HG02588 (cell line): ENCODE results near the gene MORC3.
A peak's percentile ranks its signal among the peaks of the same experiment; 100 is the strongest.
"Not testable (repeated sequence)": the region's sequence is repeated elsewhere in the genome, so short reads cannot be mapped to it uniquely, and the experiment has no call there.

Source experiments
- ATAC-seq: cut with Tn5 transposase; IDR thresholded peaks from one replicate; pipeline ENCODE4 v1.9.1; 2021; ENCODE audit warnings: mild to moderate bottlenecking, moderate library complexity; ENCODE audit not compliant: unreplicated experiment

MORC3 gene, protein sequence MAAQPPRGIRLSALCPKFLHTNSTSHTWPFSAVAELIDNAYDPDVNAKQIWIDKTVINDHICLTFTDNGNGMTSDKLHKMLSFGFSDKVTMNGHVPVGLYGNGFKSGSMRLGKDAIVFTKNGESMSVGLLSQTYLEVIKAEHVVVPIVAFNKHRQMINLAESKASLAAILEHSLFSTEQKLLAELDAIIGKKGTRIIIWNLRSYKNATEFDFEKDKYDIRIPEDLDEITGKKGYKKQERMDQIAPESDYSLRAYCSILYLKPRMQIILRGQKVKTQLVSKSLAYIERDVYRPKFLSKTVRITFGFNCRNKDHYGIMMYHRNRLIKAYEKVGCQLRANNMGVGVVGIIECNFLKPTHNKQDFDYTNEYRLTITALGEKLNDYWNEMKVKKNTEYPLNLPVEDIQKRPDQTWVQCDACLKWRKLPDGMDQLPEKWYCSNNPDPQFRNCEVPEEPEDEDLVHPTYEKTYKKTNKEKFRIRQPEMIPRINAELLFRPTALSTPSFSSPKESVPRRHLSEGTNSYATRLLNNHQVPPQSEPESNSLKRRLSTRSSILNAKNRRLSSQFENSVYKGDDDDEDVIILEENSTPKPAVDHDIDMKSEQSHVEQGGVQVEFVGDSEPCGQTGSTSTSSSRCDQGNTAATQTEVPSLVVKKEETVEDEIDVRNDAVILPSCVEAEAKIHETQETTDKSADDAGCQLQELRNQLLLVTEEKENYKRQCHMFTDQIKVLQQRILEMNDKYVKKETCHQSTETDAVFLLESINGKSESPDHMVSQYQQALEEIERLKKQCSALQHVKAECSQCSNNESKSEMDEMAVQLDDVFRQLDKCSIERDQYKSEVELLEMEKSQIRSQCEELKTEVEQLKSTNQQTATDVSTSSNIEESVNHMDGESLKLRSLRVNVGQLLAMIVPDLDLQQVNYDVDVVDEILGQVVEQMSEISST

DNA sequence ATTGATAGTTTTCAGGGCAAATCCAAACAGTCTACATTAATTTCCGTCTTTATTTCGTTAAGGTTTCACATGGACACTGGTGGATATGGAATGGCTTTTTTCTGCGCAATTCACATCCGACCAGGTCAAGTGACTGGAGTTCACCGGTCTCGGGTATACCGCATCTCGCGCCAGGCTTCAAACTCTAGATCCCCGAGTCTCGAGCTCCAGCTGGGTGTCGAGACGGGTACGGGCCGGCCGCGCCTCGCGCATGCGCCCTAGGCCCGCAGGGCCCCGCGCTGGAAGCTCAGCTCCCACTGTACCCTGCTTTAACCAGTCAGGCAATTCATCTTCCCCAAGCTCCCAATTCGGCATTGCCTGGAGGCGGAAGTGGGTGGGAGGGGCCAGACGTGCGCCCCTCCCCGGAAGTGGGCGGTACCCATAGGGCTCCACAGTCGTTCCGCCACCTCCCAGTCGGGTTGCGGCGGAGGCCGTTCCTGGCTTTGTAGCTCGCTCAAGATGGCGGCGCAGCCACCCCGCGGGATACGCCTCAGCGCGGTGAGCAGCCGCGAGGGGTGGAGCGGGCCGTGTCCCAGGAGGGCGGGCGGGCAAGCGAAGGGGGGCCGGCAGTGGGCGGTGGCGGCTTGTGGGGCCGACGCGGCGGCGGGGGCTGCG lies at the start of gene MORC3:
Gene MORC3 (plus strand): TSS at position 431 of the 654 bp plus-strand sequence. CDS start 68 bp downstream, at position 499.
- ATAC-seq: peak; percentile 88

DNA sequence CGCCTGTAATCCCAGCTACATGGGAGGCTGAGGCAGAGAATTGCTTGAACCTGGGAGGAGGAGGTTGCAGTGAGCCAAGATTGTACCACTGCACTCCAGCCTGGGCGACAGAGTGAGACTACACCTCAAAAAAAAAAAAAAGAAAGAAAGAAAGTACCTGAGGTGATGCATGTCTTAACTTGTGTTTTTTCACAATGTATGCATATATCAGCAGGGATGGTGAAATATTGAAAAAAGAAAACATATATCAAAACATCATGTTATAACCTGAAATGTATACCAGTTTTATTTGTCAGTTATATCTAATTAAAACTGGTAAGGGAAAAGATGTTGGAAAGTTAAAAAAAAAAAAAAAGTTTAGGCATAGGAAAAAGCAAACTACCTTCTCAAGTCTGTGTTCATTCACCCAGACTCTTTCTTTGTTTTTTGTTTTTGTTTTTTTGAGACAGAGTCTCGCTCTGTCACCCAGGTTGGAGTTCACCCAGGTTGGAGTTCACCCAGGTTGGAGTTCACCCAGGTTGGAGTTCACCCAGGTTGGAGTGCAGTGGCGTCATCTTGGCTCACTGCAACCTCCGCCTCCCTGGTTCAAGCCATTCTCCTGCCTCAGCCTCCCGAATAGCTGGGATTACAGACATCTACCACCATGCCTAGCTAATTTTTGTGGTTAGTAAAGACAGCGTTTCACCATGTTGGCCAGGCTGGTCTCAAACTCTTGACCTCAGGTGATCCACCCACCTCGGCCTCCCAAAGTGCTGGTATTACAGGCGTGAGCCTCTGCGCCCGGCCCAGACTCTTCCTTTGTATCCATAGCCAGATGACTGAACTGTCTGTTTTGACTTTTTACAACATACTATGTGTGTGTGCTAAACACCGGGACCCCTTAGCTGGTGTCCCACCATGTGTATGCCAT lies 49.0 kb upstream of the MORC3 start:
- ATAC-seq: not testable (repeated sequence)

DNA sequence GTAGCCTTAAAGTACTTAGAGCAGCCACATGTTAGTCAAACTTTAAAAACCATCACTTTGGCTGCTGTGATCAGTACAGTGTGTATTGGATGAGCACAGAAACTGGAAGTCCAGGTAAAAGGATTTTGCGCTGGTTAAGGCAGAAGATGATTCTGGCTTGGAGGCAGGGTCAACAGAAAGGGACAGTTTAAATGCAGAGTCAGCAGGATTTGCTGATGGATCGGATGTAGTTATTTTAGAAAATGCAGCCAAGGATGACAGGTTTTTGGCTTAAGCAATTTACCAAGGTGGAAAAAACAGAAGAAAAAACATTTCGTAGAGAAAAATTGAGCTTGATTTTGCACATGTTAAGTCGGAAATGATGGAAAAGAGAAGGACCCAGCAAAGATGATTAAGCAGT lies 45.9 kb upstream of the MORC3 start:
- ATAC-seq: no peak

DNA sequence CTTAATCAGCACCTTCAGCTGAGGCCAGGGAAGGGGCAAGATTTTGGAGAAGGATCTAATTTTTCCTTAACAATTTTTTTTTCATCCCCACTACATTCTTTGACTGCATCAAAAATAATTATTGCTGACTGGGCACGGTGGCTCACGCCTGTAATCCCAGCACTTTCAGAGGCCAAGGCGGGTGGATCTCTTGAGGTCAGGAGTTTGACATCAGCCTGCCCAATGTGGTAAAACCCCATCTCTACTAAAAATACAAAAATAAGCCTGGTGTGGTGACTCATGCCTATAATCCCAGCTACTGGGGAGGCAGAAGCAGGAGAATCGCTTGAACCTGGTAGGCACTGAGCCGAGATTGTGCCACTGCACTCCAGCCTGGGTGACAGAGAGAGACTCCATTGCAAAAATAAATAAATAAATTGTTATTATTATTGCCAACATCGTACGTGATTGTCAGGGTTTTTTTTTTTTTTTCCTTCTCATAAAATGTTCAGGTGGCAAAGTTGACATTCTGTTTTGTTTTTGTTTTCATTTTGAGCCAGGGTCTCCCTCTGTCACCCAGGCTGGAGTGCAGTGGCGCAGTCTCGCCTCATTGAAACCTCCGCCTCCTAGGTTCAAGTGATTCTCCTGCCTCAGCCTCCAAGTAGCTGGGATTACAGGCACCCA lies 37.3 kb upstream of the MORC3 start:
- ATAC-seq: no peak

DNA sequence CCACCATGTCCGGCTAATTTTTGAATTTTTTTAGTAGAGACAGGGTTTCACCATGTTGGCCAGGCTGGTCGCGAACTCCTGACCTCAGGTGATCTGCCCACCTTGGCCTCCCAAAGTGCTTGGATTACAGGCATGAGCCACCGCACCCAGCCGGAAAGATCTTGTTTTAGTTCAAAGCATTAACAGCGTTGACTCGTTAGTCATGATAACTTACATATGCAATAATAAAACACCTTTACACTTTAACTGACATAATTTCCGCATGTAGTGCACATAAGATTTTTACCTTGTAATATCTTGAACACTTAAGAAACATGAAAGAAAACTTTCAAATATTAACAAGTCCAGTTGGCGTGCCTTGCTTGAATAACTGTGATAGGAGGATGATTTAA lies 36.8 kb upstream of the MORC3 start:
- ATAC-seq: not testable (repeated sequence)

DNA sequence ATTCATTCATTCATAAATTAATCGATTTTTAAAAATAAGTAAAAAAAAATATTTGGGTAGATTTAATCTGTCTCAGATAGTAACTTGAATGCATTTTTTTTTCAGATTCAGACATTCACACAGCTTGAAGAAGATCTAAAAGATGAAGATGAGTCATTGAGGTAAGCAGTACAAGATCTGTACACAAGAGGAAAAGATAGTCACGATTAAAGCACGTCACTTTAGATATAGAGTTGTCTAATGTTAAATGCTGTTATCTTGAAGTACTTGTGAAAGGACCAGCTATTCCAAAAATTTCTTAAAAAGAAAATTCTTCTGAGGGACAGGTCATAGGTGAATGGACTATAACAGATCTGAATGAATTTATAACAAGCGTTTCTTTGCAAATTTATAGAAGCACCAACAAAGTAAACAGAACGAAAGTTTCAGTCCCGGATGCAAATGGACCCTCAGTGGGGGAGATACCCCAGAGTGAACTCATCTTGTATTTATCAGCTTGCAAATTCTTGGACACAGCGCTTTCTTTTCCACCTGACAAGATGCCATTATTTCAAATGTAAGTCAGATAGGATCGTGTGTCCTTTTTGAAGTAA lies 31.2 kb upstream of the MORC3 start:
- no peak for ATAC-seq

DNA sequence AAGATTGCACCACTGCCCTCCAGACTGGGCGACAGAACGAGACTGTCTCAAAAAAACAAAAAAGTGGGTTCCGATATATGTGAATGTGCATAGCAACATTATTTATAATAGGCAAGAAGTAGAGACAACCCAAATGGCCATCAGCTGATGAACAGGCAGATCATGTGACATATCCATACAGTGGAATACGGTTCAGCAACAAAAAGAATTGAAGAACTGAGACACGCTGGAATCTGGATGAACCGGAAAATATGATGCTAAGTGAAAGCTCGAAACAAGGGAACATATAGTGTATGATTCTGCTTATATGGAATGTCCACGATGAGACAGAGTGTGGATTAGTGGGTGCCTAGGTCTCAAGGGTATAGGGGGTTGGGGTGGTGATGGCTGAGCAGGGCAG lies 28.5 kb upstream of the MORC3 start:
- no peak for ATAC-seq

DNA sequence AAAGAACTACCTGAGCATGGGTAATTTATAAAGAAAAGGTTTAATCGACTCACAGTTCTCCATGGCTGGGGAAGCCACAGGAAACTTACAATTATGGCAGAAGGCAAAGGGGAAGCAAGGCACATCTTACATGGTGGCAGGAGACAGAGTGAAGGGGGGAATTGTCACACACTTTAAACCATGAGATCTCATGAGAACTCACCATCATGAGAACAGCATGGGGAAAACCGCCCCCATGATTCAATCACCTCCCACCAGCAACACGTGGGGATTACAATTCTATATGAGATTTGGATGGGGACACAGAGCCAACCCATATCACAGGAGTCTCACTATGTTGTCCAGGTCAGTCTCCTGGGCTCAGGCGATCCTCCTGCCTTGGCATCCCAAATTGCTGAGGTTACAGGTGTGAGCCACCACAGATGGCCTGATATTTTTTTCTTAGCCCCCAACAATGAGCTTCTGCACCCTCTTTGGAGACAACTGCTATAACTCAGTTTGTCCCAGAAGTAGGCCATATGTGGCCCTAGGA lies 22.5 kb upstream of the MORC3 start:
- no peak for ATAC-seq

DNA sequence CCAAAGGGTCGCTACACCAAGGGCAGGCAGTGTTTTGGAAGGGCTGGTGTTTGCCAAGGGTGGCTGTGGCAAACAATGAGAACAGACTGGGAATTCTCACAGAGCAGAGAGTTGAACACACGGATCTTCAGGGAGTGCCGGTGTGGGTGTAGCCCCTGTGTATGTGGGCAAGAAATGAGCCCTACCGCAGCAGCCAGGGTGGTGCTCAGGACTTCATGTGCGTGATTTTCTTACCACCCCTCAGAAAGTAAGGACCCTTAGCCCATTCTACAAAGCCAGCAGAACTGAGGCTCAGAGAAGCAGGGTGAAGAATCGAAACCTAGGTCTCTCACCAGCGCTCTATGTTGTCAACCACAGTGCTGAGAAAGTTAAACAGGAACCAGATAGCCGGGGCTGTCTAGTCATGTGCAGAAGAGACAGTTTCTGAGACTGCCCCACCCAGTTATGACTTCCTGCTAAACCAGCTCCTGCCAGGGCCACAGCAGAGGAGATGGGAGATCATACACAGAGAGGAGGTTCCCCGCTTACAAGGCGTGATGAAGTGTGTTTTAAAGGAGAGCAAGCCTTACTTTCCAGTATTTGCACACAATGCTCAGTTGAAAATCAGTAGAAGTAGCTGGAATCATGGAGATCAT lies 21.9 kb upstream of the MORC3 start:
- ATAC-seq: peak; percentile 99

DNA sequence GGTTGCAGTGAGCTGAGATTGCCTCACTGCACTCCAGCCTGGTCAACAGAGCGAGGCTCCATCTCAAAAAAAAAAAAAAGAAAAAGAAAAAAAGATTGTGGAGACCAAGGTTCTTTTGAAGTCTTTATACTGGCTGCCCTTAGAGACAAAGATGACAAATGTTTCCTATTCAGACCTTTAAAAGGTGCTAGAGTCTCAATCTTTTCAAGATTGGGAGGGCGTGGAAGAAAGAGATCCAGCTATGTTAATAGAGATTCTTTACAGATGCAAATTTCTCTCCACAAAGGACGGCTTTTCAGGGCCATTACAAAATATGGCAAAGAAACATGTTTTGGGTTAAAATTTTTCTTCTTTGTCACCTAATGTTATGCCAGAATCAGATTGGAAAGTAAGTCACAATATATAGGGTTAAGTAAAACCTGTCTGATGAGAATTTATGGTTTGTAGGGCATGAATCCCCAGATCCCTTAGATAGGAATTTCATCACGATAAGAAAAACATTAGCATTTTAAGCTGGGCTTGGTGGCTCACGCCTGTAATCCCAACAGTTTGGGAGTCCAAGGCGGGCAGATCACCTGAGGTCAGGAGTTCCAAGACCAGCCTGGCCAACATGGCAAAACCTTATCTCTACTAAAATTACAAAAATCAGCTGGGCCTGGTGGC lies 13.0 kb upstream of the MORC3 start:
- ATAC-seq: no peak

DNA sequence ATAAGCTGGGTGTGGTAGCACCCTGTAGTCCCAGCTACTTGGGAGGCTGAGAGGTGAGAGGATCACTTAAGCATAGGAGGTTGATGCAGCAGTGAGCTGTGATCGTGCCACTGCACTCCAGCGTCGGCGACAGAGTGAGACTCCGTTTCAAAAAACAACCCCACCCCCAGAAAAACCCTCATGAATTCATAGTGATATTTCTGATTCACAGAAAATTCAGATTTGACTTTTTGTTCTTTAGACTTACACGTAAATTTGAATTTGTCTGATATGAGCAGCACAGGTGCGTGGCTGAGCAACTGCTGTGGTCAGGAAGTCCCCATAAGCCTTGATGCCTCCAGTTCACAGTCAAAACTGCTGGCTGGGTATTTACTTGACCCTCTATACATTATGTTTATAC lies 10.0 kb upstream of the MORC3 start:
- ATAC-seq: no peak

DNA sequence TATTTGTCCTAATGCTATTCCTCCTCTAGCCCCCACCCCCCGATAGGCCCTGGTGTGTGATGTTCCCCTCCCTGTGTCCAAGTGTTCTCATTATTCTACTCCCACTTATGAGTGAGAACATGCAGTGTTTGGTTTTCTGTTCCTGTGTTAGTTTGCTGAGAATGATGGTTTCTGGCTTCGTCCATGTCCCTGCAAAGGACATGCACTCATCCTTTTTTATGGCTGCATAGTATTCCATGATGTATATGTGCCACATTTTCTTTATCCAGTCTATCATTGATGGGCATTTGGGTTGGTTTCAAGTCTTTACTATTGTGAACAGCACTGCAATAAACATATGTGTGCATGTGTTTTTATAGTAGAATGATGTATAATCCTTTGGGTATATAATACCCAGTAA lies 6.6 kb upstream of the MORC3 start:
- not testable (repeated sequence) for ATAC-seq

DNA sequence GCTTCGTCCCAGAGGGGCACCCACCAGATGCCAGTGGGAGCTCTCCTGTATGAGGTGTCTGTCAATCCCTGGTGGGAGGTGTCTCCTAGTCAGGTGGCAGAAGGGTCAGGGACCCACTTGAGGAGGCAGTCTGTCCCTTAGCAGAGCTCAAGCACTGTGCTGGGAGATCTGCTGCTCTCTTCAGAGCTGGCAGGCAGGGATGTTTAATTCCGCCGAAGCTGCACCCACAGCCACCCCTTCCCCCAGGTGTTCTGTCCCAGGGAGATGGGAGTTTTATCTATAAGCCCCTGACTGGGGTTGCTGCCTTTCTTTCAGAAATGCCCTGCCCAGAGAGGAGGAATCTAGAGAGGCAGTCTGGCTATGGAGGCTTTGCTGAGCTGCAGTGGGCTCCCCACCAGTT lies 4.0 kb upstream of the MORC3 start:
- not testable (repeated sequence) for ATAC-seq

DNA sequence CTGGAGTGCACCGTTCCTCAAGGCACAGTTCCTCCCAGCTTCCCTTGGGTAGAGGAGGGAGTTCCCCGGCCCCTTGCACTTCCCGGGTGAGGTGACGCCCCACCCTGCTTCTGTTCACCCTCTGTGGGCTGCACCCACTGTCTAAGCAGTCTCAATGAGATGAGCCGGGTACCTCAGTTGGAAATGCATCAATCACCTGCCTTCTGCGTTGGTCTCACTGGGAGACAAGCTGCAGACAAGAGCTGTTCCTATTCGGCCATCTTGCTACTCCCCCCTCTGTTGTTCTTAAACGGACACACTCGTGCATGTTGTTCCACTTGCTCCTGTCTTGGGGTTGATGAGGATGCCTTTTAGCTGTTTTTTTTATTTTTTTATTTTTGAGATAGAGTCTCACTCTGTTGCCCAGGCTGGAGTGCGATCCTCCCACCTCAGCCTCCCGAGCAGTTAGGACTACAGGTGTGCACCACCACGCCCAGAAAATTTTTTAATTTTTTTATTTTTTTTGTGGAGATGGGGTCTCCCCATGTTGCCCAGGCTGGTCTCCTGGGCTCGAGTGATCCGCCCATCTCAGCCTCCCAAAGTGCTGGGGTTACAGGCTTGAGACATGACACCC lies 3.0 kb upstream of the MORC3 start:
- no peak for ATAC-seq

DNA sequence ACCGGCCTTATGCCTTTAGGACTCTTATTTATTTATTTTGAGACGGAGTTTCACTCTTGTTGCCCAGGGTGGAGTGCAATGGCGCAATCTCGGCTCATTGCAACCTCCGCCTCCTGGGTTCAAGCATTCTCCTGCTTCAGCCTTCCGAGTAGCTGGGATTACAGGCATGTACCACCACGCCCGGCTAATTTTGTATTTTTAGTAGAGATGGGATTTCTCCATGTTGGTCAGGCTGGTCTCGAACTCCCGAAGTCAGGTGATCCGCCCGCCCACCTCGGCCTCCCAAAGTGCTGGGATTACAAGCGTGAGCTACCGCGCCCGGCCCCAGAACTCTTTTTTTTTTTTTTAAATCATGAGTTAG lies 611 bp upstream of the MORC3 start:
- ATAC-seq: not testable (repeated sequence)

DNA sequence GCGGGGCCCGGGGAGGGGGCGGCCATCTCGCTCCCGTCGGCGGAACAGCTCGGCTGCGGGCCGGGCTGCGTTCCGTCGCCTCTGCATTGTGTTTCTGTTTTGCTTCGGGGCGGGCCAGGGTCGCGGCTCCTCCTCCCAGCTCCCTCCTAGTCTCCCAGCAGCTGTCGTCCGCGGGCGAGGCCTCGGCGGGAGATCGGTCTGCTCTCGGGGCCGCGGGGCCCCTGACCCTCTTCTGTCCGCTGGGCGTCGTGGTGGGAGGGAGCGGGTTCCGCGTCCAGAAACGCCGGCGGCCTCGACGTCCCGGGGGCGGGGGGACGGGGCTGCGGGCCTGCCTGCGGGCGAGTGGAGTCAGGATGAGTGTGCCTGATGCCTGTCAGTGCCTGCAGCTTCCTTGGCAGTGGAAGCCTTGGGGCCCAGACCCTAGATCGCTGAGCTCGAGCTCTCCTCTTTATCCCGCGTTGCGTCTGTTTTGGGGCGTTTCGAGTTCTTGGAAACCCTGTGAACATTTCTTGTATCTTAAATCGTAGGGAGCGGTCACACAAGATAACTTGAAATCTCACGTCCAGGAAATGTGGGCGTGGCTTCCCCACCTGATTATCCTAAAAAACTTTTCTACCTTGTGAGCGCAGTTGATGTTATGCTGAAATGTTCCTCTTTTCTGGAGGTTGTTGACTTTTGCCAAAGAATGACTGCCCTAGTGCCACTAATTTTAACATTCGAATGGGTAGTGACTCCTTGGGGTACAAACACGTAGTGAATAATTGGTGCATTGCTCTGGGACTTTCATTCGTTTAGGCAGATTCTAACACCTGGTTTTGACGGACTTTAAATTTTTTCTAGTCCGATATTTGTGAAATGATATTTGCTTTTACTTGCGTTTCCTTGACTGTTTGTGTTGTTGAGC lies 676 bp downstream of the MORC3 start:
- ATAC-seq: peak; percentile 33
